HPDE6-E6E7 (cell line): ENCODE measurements around the gene SHC3.

Experiments used
- DNase-seq: peaks from one replicate; pipeline ENCODE4 v3.0.0; 2011; ENCODE audit warnings: missing footprints; ENCODE audit errors: extremely low spot score

Gene SHC3

GRCh38 chr9:88959727-88960469, 218.7 kb downstream of the SHC3 start:
- DNase-seq = no peak

GRCh38 chr9:88957526-88957925, 221.1 kb downstream of the SHC3 start:
- no peak for DNase-seq
